Measurements from ENCODE around the gene RUBCNL.

RUBCNL gene

GRCh38 chr13:46342538-46342937 is 44.5 kb downstream of the RUBCNL start:
- no peak for DNase-seq

- DNase-seq, result peak in 1 of 56 donors; percentile 10
Measured at GRCh38 chr13:46341112-46341711, 45.8 kb downstream of the RUBCNL start.

- no peak for DNase-seq
Measured at GRCh38 chr13:46340631-46341111, 46.4 kb downstream of the RUBCNL start.

GRCh38 chr13:46340011-46340410 is 47.0 kb downstream of the RUBCNL start:
- no peak for DNase-seq

GRCh38 chr13:46339035-46339666 is 47.9 kb downstream of the RUBCNL start:
- peak in 3 of 56 donors; percentile 10 to 24 (median 18) for DNase-seq

- DNase-seq, result no peak
Measured at GRCh38 chr13:46337700-46338099, 49.4 kb downstream of the RUBCNL start.

GRCh38 chr13:46334035-46334822 is 52.8 kb downstream of the RUBCNL start:
- no peak for DNase-seq

GRCh38 chr13:46332772-46333171 is 54.3 kb downstream of the RUBCNL start:
- no peak for DNase-seq

GRCh38 chr13:46329624-46330023 is 57.4 kb downstream of the RUBCNL start:
- DNase-seq, result no peak

- DNase-seq, result no peak
Measured at GRCh38 chr13:46327246-46327645, 59.8 kb downstream of the RUBCNL start.

- no peak for DNase-seq
Measured at GRCh38 chr13:46324976-46325375, 62.1 kb downstream of the RUBCNL start.

GRCh38 chr13:46321494-46322225 is 65.4 kb downstream of the RUBCNL start:
- DNase-seq, result peak in 22 of 56 donors; percentile 5 to 75 (median 18)

- DNase-seq, result no peak
Measured at GRCh38 chr13:46320821-46321220, 66.2 kb downstream of the RUBCNL start.

- DNase-seq, result no peak
Measured at GRCh38 chr13:46320406-46320805, 66.6 kb downstream of the RUBCNL start.

- DNase-seq, result no peak
Measured at GRCh38 chr13:46318986-46319385, 68.1 kb downstream of the RUBCNL start.

- no peak for DNase-seq
Measured at GRCh38 chr13:46317120-46317519, 69.9 kb downstream of the RUBCNL start.

GRCh38 chr13:46315491-46316075 is 71.5 kb downstream of the RUBCNL start:
- no peak for DNase-seq

GRCh38 chr13:46315036-46315435 is 72.0 kb downstream of the RUBCNL start:
- no peak for DNase-seq

GRCh38 chr13:46314587-46314986 is 72.5 kb downstream of the RUBCNL start:
- no peak for DNase-seq

- no peak for DNase-seq
Measured at GRCh38 chr13:46313432-46314257, 73.4 kb downstream of the RUBCNL start.
